Measurements from ENCODE around the gene OPA3. TPM values are rescaled to one million over a fixed set of nuclear protein-coding genes. Genes with fewer than 3 reads are reported as not detected.
A peak's percentile ranks its signal among the peaks of the same experiment; 100 is the strongest.

The OPA3 gene
- total RNA-seq, 1 experiment from 2014 or later = 10.1 TPM

DNA sequence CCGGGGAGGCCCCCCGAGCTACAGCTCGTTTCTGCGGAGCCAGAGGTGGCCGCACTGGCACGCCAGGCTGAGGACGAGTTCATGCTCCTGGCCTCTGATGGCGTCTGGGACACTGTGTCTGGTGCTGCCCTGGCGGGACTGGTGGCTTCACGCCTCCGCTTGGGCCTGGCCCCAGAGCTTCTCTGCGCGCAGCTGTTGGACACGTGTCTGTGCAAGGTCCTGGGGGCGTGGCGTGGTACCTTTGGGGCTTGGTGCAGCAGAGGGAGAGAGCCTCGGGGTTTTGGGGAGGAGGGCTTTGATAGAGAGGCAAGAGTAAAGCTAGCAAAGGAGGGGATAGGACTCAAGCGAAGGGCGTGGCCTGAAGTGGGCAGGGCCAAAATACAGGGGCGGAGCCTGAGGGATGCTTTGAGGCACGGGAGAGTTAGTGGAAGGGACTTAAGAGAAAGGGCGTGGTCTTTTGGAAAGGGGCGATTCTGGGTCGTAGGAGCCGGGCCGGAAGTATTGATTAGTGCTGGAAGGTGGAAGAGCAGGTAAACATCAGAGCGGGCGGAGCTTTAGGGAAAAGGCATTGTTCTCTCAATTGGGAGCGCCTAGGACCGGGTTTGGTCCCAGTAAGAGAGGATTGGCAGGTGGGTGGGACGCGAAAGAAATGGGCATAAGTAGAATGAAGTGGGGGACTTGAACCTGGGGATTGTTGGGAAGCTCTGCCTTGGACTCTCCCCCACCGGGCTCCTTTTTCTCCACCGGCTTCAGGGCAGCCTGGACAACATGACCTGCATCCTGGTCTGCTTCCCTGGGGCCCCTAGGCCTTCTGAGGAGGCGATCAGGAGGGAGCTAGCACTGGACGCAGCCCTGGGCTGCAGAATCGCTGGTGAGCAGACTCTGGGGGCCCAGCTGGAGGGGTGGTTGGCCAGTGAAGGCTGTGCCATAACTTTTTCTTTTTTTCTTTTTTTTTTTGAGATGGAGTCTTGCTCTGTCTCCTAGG, 85.1 kb downstream of the OPA3 start (continued):
- TF ChIP-seq NFYB (CRISPR knock-in tag; conservative IDR thresholded peaks at IDR 0.05; ENCODE audit: low read depth) = peak; percentile 48
- TF ChIP-seq, protein P1, sequence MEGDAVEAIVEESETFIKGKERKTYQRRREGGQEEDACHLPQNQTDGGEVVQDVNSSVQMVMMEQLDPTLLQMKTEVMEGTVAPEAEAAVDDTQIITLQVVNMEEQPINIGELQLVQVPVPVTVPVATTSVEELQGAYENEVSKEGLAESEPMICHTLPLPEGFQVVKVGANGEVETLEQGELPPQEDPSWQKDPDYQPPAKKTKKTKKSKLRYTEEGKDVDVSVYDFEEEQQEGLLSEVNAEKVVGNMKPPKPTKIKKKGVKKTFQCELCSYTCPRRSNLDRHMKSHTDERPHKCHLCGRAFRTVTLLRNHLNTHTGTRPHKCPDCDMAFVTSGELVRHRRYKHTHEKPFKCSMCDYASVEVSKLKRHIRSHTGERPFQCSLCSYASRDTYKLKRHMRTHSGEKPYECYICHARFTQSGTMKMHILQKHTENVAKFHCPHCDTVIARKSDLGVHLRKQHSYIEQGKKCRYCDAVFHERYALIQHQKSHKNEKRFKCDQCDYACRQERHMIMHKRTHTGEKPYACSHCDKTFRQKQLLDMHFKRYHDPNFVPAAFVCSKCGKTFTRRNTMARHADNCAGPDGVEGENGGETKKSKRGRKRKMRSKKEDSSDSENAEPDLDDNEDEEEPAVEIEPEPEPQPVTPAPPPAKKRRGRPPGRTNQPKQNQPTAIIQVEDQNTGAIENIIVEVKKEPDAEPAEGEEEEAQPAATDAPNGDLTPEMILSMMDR (IDR thresholded peaks at IDR 0.05) = no peak
- peak; percentile 79; the same call in 1 of the 2 replicates for TF ChIP-seq TEAD4 (CRISPR knock-in tag; IDR thresholded peaks at IDR 0.05)
- 0 out of 2 replicates have a peak, but pooled peaks have one; percentile 71 for TF ChIP-seq ATF3 (CRISPR knock-in tag; conservative IDR thresholded peaks at IDR 0.05)
- TF ChIP-seq OVOL2 (CRISPR knock-in tag; IDR thresholded peaks at IDR 0.05; ENCODE audit: borderline replicate concordance) = no peak
- TF ChIP-seq, protein P2, sequence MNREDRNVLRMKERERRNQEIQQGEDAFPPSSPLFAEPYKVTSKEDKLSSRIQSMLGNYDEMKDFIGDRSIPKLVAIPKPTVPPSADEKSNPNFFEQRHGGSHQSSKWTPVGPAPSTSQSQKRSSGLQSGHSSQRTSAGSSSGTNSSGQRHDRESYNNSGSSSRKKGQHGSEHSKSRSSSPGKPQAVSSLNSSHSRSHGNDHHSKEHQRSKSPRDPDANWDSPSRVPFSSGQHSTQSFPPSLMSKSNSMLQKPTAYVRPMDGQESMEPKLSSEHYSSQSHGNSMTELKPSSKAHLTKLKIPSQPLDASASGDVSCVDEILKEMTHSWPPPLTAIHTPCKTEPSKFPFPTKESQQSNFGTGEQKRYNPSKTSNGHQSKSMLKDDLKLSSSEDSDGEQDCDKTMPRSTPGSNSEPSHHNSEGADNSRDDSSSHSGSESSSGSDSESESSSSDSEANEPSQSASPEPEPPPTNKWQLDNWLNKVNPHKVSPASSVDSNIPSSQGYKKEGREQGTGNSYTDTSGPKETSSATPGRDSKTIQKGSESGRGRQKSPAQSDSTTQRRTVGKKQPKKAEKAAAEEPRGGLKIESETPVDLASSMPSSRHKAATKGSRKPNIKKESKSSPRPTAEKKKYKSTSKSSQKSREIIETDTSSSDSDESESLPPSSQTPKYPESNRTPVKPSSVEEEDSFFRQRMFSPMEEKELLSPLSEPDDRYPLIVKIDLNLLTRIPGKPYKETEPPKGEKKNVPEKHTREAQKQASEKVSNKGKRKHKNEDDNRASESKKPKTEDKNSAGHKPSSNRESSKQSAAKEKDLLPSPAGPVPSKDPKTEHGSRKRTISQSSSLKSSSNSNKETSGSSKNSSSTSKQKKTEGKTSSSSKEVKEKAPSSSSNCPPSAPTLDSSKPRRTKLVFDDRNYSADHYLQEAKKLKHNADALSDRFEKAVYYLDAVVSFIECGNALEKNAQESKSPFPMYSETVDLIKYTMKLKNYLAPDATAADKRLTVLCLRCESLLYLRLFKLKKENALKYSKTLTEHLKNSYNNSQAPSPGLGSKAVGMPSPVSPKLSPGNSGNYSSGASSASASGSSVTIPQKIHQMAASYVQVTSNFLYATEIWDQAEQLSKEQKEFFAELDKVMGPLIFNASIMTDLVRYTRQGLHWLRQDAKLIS (CRISPR knock-in tag; IDR thresholded peaks at IDR 0.05; ENCODE audit: borderline replicate concordance) = peak; percentile 83; the same call in 1 of the 2 replicates
- TF ChIP-seq CBFB (CRISPR knock-in tag; IDR thresholded peaks at IDR 0.05; ENCODE audit: low read depth) = 0 out of 2 replicates have a peak, but pooled peaks have one; percentile 71
- peak; percentile 87; the same call in 1 of the 2 replicates for TF ChIP-seq ESRRA (CRISPR knock-in tag; IDR thresholded peaks at IDR 0.05; ENCODE audit: borderline replicate concordance)
- TF ChIP-seq JUN (CRISPR knock-in tag; IDR thresholded peaks at IDR 0.05) = no peak
- no peak for TF ChIP-seq ZNF219 (CRISPR knock-in tag; IDR thresholded peaks at IDR 0.05; ENCODE audit: borderline replicate concordance)
- TF ChIP-seq ZNF396 (CRISPR knock-in tag; IDR thresholded peaks at IDR 0.05; ENCODE audit: borderline replicate concordance) = no peak
- TF ChIP-seq NFE2L1 (CRISPR knock-in tag; IDR thresholded peaks at IDR 0.05) = peak; percentile 96
- peak; percentile 96 for TF ChIP-seq SMAD3 (CRISPR knock-in tag; IDR thresholded peaks at IDR 0.05; ENCODE audit: borderline replicate concordance)
- TF ChIP-seq ZNF317 (CRISPR knock-in tag; IDR thresholded peaks at IDR 0.05; ENCODE audit: borderline replicate concordance, low read depth) = 0 out of 2 replicates have a peak, but pooled peaks have one; percentile 38
- TF ChIP-seq, protein P3, sequence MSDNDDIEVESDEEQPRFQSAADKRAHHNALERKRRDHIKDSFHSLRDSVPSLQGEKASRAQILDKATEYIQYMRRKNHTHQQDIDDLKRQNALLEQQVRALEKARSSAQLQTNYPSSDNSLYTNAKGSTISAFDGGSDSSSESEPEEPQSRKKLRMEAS (CRISPR knock-in tag; IDR thresholded peaks at IDR 0.05) = peak; percentile 99
- peak; percentile 97 for TF ChIP-seq ZNF232 (CRISPR knock-in tag; IDR thresholded peaks at IDR 0.05)
- TF ChIP-seq, protein P4, sequence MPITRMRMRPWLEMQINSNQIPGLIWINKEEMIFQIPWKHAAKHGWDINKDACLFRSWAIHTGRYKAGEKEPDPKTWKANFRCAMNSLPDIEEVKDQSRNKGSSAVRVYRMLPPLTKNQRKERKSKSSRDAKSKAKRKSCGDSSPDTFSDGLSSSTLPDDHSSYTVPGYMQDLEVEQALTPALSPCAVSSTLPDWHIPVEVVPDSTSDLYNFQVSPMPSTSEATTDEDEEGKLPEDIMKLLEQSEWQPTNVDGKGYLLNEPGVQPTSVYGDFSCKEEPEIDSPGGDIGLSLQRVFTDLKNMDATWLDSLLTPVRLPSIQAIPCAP (CRISPR knock-in tag; IDR thresholded peaks at IDR 0.05) = peak; percentile 96
- TF ChIP-seq NR1H2 (CRISPR knock-in tag; IDR thresholded peaks at IDR 0.05) = 0 out of 2 replicates have a peak, but pooled peaks have one; percentile 82
- TF ChIP-seq FOXP1 (CRISPR knock-in tag; IDR thresholded peaks at IDR 0.05; ENCODE audit: borderline replicate concordance) = peak; percentile 96; the same call in 1 of the 2 replicates
- TF ChIP-seq ZNF671 (CRISPR knock-in tag; IDR thresholded peaks at IDR 0.05) = no peak
- no peak for TF ChIP-seq PRDM15 (CRISPR knock-in tag; IDR thresholded peaks at IDR 0.05)
- peak; percentile 80 for TF ChIP-seq FOXK1 (CRISPR knock-in tag; IDR thresholded peaks at IDR 0.05)
- no peak for TF ChIP-seq ZNF423 (CRISPR knock-in tag; IDR thresholded peaks at IDR 0.05)
- peak; percentile 98 for TF ChIP-seq FOXP4 (CRISPR knock-in tag; IDR thresholded peaks at IDR 0.05)
- TF ChIP-seq ATF1 (CRISPR knock-in tag; IDR thresholded peaks at IDR 0.05) = 0 out of 2 replicates have a peak, but pooled peaks have one; percentile 15

Measured in WTC11 (cell line).